Astrocyte (in vitro differentiated cells and primary cell): Measurements from ENCODE around the gene BPNT1.

ENCODE experiments used
- CTCF ChIP-seq: IDR thresholded peaks from 2 replicates; pipeline ENCODE4 v1.5.1; 2011; ENCODE audit warnings: low read depth, mild to moderate bottlenecking, inconsistent platforms, low read length, moderate library complexity; ENCODE audit not compliant: insufficient read depth
- EZH2 ChIP-seq: IDR thresholded peaks from 2 replicates; pipeline ENCODE4 v1.6.1; 2012; ENCODE audit warnings: mild to moderate bottlenecking, low read length, inconsistent platforms; ENCODE audit not compliant: insufficient read depth

GRCh38 chr1:220062629-220063028 is 27.0 kb downstream of the BPNT1 start:
- TF ChIP-seq CTCF (no peak), EZH2 (no peak)
